H1 (cell line): ENCODE measurements around the gene SIK2. TPM values are rescaled to one million over a fixed set of nuclear protein-coding genes. Genes with fewer than 3 reads are reported as not detected.

Experiments
- polyA plus RNA-seq, 7 experiments: library from polyadenylated mRNA; depleted of rRNA in 3 of 7; stranded (reverse) in 5 of 7; unstranded in 2 of 7; fragments of >200 nt in 5 of 7; fragments of 200-250 nt in 2 of 7; gene quantifications; 1 replicate in 5 of 7; 2 replicates in 1 of 7; 4 replicates in 1 of 7; pipeline versions ENCODE4 v1.2.1 to v1.2.3, GENCODE V29; 2011 to 2013; ENCODE audit warnings: missing spikeins in 2 of 7, mixed read lengths in 2 of 7
- total RNA-seq: library from RNA; stranded (reverse); fragmentation: NEBNext Ultra II Directional; extraction: Animal tissue kit (Norgen Biotek cat#: 25700); gene quantifications from 2 replicates; pipeline ENCODE4 v1.2.1, GENCODE V29; 2021

Gene SIK2
- total and polyA plus RNA-seq, 2 of the 8 experiments (the other 6 are each of a cell fraction or from before 2014, with no cell fraction given) = 8.8 to 11.2 TPM

Other genes with a start within 250 kb of the SIK2 start
- not detected in 2 replicates for gene POU2AF1, start 223.2 kb upstream of the SIK2 start, total RNA-seq
- gene POU2AF1, start 223.2 kb upstream of the SIK2 start, polyA plus RNA-seq (2011; rRNA removed) = not detected in 2 replicates
- gene BTG4, start 90.1 kb upstream of the SIK2 start, total RNA-seq = not detected in 2 replicates
- gene BTG4, start 90.1 kb upstream of the SIK2 start, polyA plus RNA-seq (2011; rRNA removed) = 0.06 TPM in 1 of 2 replicates, not detected in the other
- not detected in 2 replicates for gene HOATZ, start 87.7 kb upstream of the SIK2 start, total RNA-seq
- not detected in 2 replicates for gene HOATZ, start 87.7 kb upstream of the SIK2 start, polyA plus RNA-seq (2011; rRNA removed)
- gene LAYN, start 61.7 kb upstream of the SIK2 start, total RNA-seq = 7.7 and 9.3 TPM in 2 replicates
- 4.2 and 4.5 TPM in 2 replicates for gene LAYN, start 61.7 kb upstream of the SIK2 start, polyA plus RNA-seq (2011; rRNA removed)
- 86.2 and 87.0 TPM in 2 replicates for gene PPP2R1B, start 163.9 kb downstream of the SIK2 start, total RNA-seq
- 23.1 and 25.8 TPM in 2 replicates for gene PPP2R1B, start 163.9 kb downstream of the SIK2 start, polyA plus RNA-seq (2011; rRNA removed)